Fibroblast of lung (primary cell): ENCODE measurements around the gene GUF1. TPM values are rescaled to one million over a fixed set of nuclear protein-coding genes. Genes with fewer than 3 reads are reported as not detected.

ENCODE experiments used
- DNase-seq, 2 donors: peaks; one replicate each; pipeline versions ENCODE4 v3.0.0 to v3.0.0-alpha.2; 2010; ENCODE audit warnings: low read depth in 2 of 2
- H2AFZ ChIP-seq: 2 replicates; pipeline ENCODE4 v1.5.1; 2012; ENCODE audit warnings: low read length, control low read depth, inconsistent platforms
- H3K27ac ChIP-seq: 2 replicates; pipeline ENCODE4 v1.5.1; 2011; ENCODE audit warnings: low read length, control low read depth; ENCODE audit not compliant: insufficient read depth
- H3K27me3 ChIP-seq: 2 replicates; pipeline ENCODE4 v1.5.1; 2011; ENCODE audit warnings: mild to moderate bottlenecking, low read length; ENCODE audit not compliant: control insufficient read depth, insufficient read depth
- H3K36me3 ChIP-seq: 2 replicates; pipeline ENCODE4 v1.5.1; 2011; ENCODE audit warnings: low read length; ENCODE audit not compliant: control insufficient read depth, insufficient read depth
- H3K4me1 ChIP-seq: 2 replicates; pipeline ENCODE4 v1.5.1; 2011; ENCODE audit warnings: low read length; ENCODE audit not compliant: control insufficient read depth, insufficient read depth; ENCODE audit errors: extremely low read depth
- H3K4me2 ChIP-seq: 2 replicates; pipeline ENCODE4 v1.5.1; 2011; ENCODE audit warnings: low read length, control low read depth; ENCODE audit not compliant: insufficient read depth; ENCODE audit errors: extremely low read depth
- H3K4me3 ChIP-seq, 4 experiments: fragments of 200-600 bp in 1 of 4; sonication (generic) in 1 of 4; replicated peaks in 1 of 4; 2 replicates each; pipeline ENCODE4 v1.5.1; 2011 to 2016; ENCODE audit warnings: low read length in 4 of 4, low read depth in 3 of 4, mild to moderate bottlenecking in 3 of 4, control low read depth in 2 of 4, inconsistent platforms in 1 of 4, mixed read lengths in 1 of 4; ENCODE audit not compliant: insufficient read depth in 1 of 4; ENCODE audit errors: control extremely low read depth in 1 of 4
- H3K79me2 ChIP-seq: 2 replicates; pipeline ENCODE4 v1.5.1; 2012; ENCODE audit warnings: mild to moderate bottlenecking, low read length, inconsistent platforms; ENCODE audit not compliant: control insufficient read depth, insufficient read depth
- H3K9ac ChIP-seq: 2 replicates; pipeline ENCODE4 v1.5.1; 2011; ENCODE audit warnings: mild to moderate bottlenecking, low read length, control low read depth; ENCODE audit not compliant: insufficient read depth
- H3K9me3 ChIP-seq: 2 replicates; pipeline ENCODE4 v1.5.1; 2012; ENCODE audit warnings: low read depth, low read length; ENCODE audit not compliant: control insufficient read depth, insufficient read depth
- H4K20me1 ChIP-seq: 2 replicates; pipeline ENCODE4 v1.5.1; 2011; ENCODE audit warnings: low read length; ENCODE audit not compliant: control insufficient read depth, insufficient read depth; ENCODE audit errors: extremely low read depth
- EZH2 ChIP-seq: IDR thresholded peaks from 2 replicates; pipeline ENCODE4 v1.5.1; 2012; ENCODE audit warnings: low read length, control low read depth, mild to moderate bottlenecking; ENCODE audit errors: missing control alignments
- polyA plus RNA-seq, 2 donors: library from polyadenylated mRNA; depleted of rRNA in 1 of 2; stranded (reverse) in 1 of 2; unstranded in 1 of 2; fragments of >200 nt; gene quantifications; 2 replicates each; pipeline ENCODE4 v1.2.1, GENCODE V29; 2011 to 2012; ENCODE audit warnings: missing spikeins in 1 of 2
- total RNA-seq: library from RNA; depleted of rRNA; stranded (reverse); fragments of >200 nt; gene quantifications from 2 replicates; pipeline ENCODE4 v1.2.1, GENCODE V29; 2014
- TF ChIP-seq, protein P1 (sequence below), 2 donors: IDR thresholded peaks in 1 of 2; conservative IDR thresholded peaks in 1 of 2; 1 replicate in 1 of 2; 2 replicates in 1 of 2; pipeline ENCODE4 v1.5.1; 2011 to 2012; ENCODE audit warnings: low read length in 2 of 2, control low read depth in 1 of 2, inconsistent platforms in 1 of 2, low read depth in 1 of 2, mild to moderate bottlenecking in 1 of 2

GUF1 gene
- total and polyA plus RNA-seq, 2 donors (not counting 1 experiment from before 2014, with no cell fraction given): 12.1 to 18.3 TPM

DNA sequence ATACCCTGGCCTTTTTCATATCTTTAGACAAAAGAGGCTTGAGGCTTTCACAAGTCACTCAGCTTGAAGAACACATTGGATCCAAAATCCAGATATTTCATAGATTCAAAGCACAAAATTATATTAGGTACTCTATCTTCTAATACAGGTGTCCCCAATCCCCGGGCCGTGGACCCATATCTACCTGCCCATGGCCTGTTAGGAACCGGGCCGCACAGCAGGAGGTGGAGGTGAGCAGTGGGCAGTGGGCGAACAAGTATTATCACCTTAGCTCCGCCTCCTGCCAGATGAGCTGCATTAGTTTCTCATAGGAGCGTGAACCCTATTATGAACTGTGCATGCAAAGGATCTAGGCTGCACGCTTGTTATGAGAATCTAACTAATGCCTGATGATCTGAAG, 45.5 kb upstream of the GUF1 start:
- Histone ChIP-seq H3K9ac (no peak overlapping the region), H4K20me1 (no peaks in the 10 kb centered on the region), H3K27me3 (no peaks in the 10 kb centered on the region), H3K4me3 (no peak overlapping the region), H2AFZ (no peak overlapping the region), H3K79me2 (no peaks in the 10 kb centered on the region), H3K4me2 (no peak overlapping the region), H3K36me3 (no peaks in the 10 kb centered on the region), H3K4me1 (no peaks in the 10 kb centered on the region), H3K9me3 (no peaks in the 10 kb centered on the region), H3K27ac (no peak overlapping the region)
- no peak for DNase-seq
- TF ChIP-seq EZH2: no peak
- TF ChIP-seq, protein P1, sequence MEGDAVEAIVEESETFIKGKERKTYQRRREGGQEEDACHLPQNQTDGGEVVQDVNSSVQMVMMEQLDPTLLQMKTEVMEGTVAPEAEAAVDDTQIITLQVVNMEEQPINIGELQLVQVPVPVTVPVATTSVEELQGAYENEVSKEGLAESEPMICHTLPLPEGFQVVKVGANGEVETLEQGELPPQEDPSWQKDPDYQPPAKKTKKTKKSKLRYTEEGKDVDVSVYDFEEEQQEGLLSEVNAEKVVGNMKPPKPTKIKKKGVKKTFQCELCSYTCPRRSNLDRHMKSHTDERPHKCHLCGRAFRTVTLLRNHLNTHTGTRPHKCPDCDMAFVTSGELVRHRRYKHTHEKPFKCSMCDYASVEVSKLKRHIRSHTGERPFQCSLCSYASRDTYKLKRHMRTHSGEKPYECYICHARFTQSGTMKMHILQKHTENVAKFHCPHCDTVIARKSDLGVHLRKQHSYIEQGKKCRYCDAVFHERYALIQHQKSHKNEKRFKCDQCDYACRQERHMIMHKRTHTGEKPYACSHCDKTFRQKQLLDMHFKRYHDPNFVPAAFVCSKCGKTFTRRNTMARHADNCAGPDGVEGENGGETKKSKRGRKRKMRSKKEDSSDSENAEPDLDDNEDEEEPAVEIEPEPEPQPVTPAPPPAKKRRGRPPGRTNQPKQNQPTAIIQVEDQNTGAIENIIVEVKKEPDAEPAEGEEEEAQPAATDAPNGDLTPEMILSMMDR (conservative IDR thresholded peaks at IDR 0.05 in 1 of 2, IDR thresholded peaks at IDR 0.05 in 1 of 2; ENCODE audit: low read depth in 1 of 2, low read length in 2 of 2): no peak

DNA sequence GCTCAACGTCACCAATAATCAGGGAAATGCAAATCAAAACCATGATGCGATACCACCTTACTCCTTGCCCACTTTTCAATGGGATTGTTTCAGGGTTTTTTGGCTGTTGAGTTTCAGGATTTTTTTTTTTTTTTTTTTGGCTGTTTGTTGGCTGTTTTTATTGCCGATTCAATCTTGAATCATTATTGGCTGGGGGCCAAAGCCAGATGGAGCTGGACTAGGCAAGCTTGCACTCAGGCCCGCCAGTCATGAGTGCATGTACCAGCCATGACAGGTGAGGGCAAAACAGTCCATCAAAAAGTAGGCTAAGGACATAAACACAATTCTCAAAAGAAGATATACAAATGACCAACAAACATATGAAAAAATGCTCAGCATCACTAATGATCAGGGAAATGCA, 40.1 kb upstream of the GUF1 start:
- Histone ChIP-seq H3K9ac (no peak overlapping the region), H3K79me2 (no peaks in the 10 kb centered on the region), H2AFZ (no peak overlapping the region), H3K27me3 (no peaks in the 10 kb centered on the region), H3K36me3 (no peaks in the 10 kb centered on the region), H3K4me1 (no peaks in the 10 kb centered on the region), H3K9me3 (no peaks in the 10 kb centered on the region), H3K4me2 (no peak overlapping the region), H3K4me3 (no peak overlapping the region), H3K27ac (no peak overlapping the region), H4K20me1 (no peaks in the 10 kb centered on the region)
- no peak for DNase-seq
- TF ChIP-seq EZH2: no peak
- TF ChIP-seq, protein P1 (conservative IDR thresholded peaks at IDR 0.05 in 1 of 2, IDR thresholded peaks at IDR 0.05 in 1 of 2; ENCODE audit: low read depth in 1 of 2, low read length in 2 of 2): no peak

DNA sequence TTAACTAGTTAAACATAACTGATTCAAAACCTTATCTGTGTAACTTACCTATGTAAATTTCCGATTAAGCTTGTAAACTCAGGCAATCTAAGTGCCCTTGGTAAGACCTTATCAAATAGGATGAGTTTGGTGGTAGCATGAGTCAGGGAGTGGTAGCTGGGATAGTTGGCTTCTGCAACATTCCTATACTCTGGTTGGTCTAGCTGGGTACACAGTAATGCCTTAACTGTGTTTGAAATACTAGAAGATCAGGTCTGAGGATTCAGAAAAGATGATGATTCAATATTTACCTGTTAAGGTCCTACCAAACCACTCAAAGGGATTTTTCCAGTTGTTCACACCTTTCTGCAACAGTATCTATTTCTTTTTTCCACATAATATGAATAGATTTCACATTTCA, 32.1 kb upstream of the GUF1 start:
- Histone ChIP-seq H2AFZ (no peak overlapping the region), H3K36me3 (no peaks in the 10 kb centered on the region), H3K27ac (no peak overlapping the region), H3K4me3 (no peak overlapping the region), H3K9me3 (no peaks in the 10 kb centered on the region), H3K27me3 (no peaks in the 10 kb centered on the region), H4K20me1 (no peaks in the 10 kb centered on the region), H3K4me2 (no peak overlapping the region), H3K4me1 (no peaks in the 10 kb centered on the region), H3K79me2 (no peaks in the 10 kb centered on the region), H3K9ac (no peak overlapping the region)
- DNase-seq: no peak
- TF ChIP-seq EZH2: no peak
- TF ChIP-seq, protein P1 (conservative IDR thresholded peaks at IDR 0.05 in 1 of 2, IDR thresholded peaks at IDR 0.05 in 1 of 2; ENCODE audit: low read depth in 1 of 2, low read length in 2 of 2): no peak
